GM12872 (cell line): ENCODE results near the gene STT3B.

Source experiments
- TF ChIP-seq, protein P1 (sequence below): IDR thresholded peaks from 3 replicates; pipeline ENCODE4 v1.5.1; 2011; ENCODE audit warnings: low read depth, mild to moderate bottlenecking, low read length, moderate library complexity; ENCODE audit not compliant: insufficient read depth

Gene STT3B

GRCh38 chr3:31668242-31668641 lies 135.5 kb downstream of the STT3B start:
- TF ChIP-seq, protein P1, sequence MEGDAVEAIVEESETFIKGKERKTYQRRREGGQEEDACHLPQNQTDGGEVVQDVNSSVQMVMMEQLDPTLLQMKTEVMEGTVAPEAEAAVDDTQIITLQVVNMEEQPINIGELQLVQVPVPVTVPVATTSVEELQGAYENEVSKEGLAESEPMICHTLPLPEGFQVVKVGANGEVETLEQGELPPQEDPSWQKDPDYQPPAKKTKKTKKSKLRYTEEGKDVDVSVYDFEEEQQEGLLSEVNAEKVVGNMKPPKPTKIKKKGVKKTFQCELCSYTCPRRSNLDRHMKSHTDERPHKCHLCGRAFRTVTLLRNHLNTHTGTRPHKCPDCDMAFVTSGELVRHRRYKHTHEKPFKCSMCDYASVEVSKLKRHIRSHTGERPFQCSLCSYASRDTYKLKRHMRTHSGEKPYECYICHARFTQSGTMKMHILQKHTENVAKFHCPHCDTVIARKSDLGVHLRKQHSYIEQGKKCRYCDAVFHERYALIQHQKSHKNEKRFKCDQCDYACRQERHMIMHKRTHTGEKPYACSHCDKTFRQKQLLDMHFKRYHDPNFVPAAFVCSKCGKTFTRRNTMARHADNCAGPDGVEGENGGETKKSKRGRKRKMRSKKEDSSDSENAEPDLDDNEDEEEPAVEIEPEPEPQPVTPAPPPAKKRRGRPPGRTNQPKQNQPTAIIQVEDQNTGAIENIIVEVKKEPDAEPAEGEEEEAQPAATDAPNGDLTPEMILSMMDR = no peak

- TF ChIP-seq, protein P1 = no peak
Observed at GRCh38 chr3:31670136-31670535, 137.4 kb downstream of the STT3B start.

- TF ChIP-seq, protein P1 = no peak
Observed at GRCh38 chr3:31670722-31671121, 138.0 kb downstream of the STT3B start.

DNA sequence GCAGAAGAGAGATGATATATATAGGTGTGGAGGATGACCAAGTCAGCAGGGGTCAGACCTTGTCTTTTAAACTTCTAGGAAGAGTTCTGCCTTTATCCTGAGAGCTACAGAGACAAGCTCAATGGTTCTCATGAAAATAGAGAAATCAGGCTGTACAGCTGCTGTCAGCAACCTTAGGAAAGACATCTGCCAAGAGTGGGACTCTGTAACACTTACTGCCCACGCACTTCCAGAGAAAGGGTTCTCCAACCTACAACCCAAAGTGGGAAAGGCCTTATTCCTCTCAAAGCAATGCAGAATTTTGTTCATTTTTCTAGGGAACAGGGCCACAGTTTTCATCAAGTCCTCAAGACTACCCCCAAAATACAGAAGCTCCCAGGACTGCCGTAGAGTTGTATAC lies 138.7 kb downstream of the STT3B start:
- TF ChIP-seq, protein P1 = no peak

DNA sequence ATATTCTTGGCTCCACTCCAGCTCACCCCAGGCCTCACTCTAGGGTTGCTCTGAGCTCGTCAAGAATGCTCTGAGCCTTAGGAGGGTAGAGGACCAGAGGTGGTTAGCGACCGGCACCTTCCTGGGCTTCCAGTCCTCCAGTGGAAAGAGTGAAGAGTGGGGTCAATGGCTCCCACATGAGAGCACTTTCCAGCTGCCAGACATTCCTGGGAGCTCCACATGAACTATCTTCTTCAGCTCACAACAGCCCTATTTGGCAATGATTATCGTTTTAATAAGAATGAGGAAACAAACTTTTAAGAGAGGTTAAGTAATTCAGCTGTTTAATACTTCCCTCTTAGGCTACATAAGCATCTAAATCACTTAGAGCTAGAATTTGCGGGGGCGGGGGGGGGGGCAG lies 139.3 kb downstream of the STT3B start:
- TF ChIP-seq, protein P1 = no peak

DNA sequence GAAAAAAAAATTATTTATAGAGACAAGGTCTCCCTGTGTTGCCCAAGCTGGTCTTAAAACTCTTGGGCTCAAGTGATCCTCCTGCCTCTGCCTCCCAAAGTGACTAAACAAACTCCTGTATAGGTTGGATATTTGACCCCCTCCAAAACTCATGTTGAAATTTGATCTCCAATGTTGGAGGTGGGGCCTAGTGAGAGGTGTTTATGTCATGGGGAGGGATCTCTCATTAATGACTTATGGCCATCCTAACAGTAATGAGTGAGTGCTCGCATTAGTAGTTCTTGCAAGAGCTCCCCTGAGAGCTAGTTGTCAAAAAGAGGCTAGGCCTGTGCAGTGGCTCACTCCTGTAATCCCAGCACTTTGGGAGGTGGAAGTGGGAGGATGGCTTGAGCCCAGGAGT lies 141.2 kb downstream of the STT3B start:
- TF ChIP-seq, protein P1 = no peak

DNA sequence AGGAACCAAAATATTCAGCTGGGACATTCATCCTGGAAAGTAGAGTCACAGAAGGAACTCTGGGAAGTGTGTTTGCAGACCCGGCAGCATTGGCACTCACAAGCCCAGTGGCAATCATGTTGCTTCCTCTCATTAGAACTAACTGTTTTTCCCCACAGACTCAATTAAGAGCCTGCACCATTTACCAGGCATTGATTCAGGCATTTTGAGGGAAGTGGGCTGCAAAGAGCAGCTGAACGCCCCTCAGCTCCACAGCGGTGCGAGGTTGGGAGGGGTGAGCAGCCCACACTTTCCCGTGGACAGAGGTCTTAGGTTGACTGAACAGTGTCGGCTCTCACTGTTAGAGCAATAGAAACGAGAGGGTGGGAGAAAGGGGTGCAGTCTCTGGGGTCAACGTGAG lies 143.8 kb downstream of the STT3B start:
- TF ChIP-seq, protein P1 = no peak
